WTC11 (cell line): ENCODE results near the gene SPATS2. TPM values are rescaled to one million over a fixed set of nuclear protein-coding genes. Genes with fewer than 3 reads are reported as not detected.
A peak's percentile ranks its signal among the peaks of the same experiment; 100 is the strongest.

Source experiments
- ATAC-seq: fragments of 200-7000 bp; cut with Tn5 transposase; 2 replicates; pipeline ENCODE4 v1.10.0; 2021; ENCODE audit warnings: mild to moderate bottlenecking, moderate library complexity
- CTCF ChIA-PET: fragments of 300-600 bp; sonication (Branson Sonifier 250); formaldehyde crosslinking; loops from one replicate; lab custom pipeline; 2021; ENCODE audit warnings: antibody characterized with exemption; lab: Charles Lee
- POLR2A ChIA-PET: fragments of 350-600 bp; sonication (Branson Sonifier 250); formaldehyde crosslinking; loops from one replicate; lab custom pipeline; 2021; ENCODE audit warnings: antibody characterized with exemption; lab: Charles Lee
- DNase-seq: peaks from one replicate; pipeline ENCODE4 v3.0.0; 2021; ENCODE audit warnings: low spot score
- H3K27ac Mint-ChIP-seq: 2 replicates; pipeline ENCODE4 v1.8.0; 2021; ENCODE audit warnings: mixed read lengths
- H3K27me3 Mint-ChIP-seq: 2 replicates; pipeline ENCODE4 v1.8.0; 2021; ENCODE audit warnings: low read depth, mild to moderate bottlenecking, moderate library complexity, mixed read lengths
- H3K36me3 Mint-ChIP-seq: 2 replicates; pipeline ENCODE4 v1.8.0; 2021; ENCODE audit warnings: mixed read lengths
- H3K4me1 Mint-ChIP-seq: 2 replicates; pipeline ENCODE4 v1.8.0; 2022; ENCODE audit warnings: mixed read lengths
- H3K4me3 Mint-ChIP-seq: 2 replicates; pipeline ENCODE4 v1.8.0; 2021; ENCODE audit warnings: mild to moderate bottlenecking, moderate library complexity, mixed read lengths
- H3K9me3 Mint-ChIP-seq: 2 replicates; pipeline ENCODE4 v1.8.0; 2021; ENCODE audit warnings: mixed read lengths
- AFF4 ChIP-seq: sonication (generic); formaldehyde crosslinking; IDR thresholded peaks from 2 replicates; pipeline ENCODE4 v1.8.1; 2023; ENCODE audit warnings: mild to moderate bottlenecking, missing genetic modification reagents, borderline replicate concordance
- ATF3 ChIP-seq: sonication (generic); formaldehyde crosslinking; conservative IDR thresholded peaks from 2 replicates; pipeline ENCODE4 v1.8.1; 2022; ENCODE audit warnings: mild to moderate bottlenecking, missing genetic modification reagents
- CBFB ChIP-seq: sonication (generic); formaldehyde crosslinking; IDR thresholded peaks from 2 replicates; pipeline ENCODE4 v1.8.1; 2022; ENCODE audit warnings: mild to moderate bottlenecking, low read depth, missing genetic modification reagents
- E2F4 ChIP-seq: sonication (generic); formaldehyde crosslinking; IDR thresholded peaks from 2 replicates; pipeline ENCODE4 v1.8.1; 2022; ENCODE audit warnings: low read depth, mild to moderate bottlenecking, moderate library complexity, missing genetic modification reagents, borderline replicate concordance
- E2F5 ChIP-seq: sonication (generic); formaldehyde crosslinking; IDR thresholded peaks from 2 replicates; pipeline ENCODE4 v1.8.1; 2022; ENCODE audit warnings: mild to moderate bottlenecking, moderate library complexity, missing genetic modification reagents
- ERG ChIP-seq: fragments of 250-450 bp; sonication (Bioruptor Pico); IDR thresholded peaks from 2 replicates; pipeline ENCODE4 v1.8.0; 2021; ENCODE audit warnings: mild to moderate bottlenecking
- ETV6 ChIP-seq: sonication (generic); formaldehyde crosslinking; IDR thresholded peaks from 2 replicates; pipeline ENCODE4 v1.8.1; 2022; ENCODE audit warnings: mild to moderate bottlenecking, missing genetic modification reagents
- FOXK1 ChIP-seq: sonication (generic); formaldehyde crosslinking; IDR thresholded peaks from 2 replicates; pipeline ENCODE4 v1.8.0; 2022; ENCODE audit warnings: mild to moderate bottlenecking, moderate library complexity, missing genetic modification reagents
- FOXP1 ChIP-seq: sonication (generic); formaldehyde crosslinking; IDR thresholded peaks from 2 replicates; pipeline ENCODE4 v1.8.0; 2022; ENCODE audit warnings: missing genetic modification reagents, mild to moderate bottlenecking, moderate library complexity, borderline replicate concordance
- HMGXB4 ChIP-seq: sonication (generic); formaldehyde crosslinking; IDR thresholded peaks from 2 replicates; pipeline ENCODE4 v1.8.1; 2023; ENCODE audit warnings: mild to moderate bottlenecking, moderate library complexity, missing genetic modification reagents
- IRF2 ChIP-seq: sonication (generic); formaldehyde crosslinking; IDR thresholded peaks from 2 replicates; pipeline ENCODE4 v1.8.0; 2022; ENCODE audit warnings: low read depth, missing genetic modification reagents, borderline replicate concordance
- JUN ChIP-seq: sonication (generic); formaldehyde crosslinking; IDR thresholded peaks from 2 replicates; pipeline ENCODE4 v1.8.0; 2023; ENCODE audit warnings: mild to moderate bottlenecking, missing genetic modification reagents
- MAX ChIP-seq: sonication (generic); formaldehyde crosslinking; IDR thresholded peaks from 2 replicates; pipeline ENCODE4 v1.8.0; 2022; ENCODE audit warnings: mild to moderate bottlenecking, missing genetic modification reagents
- MLX ChIP-seq: sonication (generic); formaldehyde crosslinking; IDR thresholded peaks from 2 replicates; pipeline ENCODE4 v1.8.1; 2023; ENCODE audit warnings: mild to moderate bottlenecking, missing genetic modification reagents, moderate library complexity
- NFATC4 ChIP-seq: fragments of 250-450 bp; sonication (Bioruptor Pico); IDR thresholded peaks from 2 replicates; pipeline ENCODE4 v1.9.0; 2021; ENCODE audit warnings: mild to moderate bottlenecking
- NR1H2 ChIP-seq: sonication (generic); formaldehyde crosslinking; IDR thresholded peaks from 2 replicates; pipeline ENCODE4 v1.9.0; 2021; ENCODE audit warnings: mild to moderate bottlenecking, moderate library complexity, missing genetic modification reagents
- TEAD1 ChIP-seq: sonication (generic); formaldehyde crosslinking; IDR thresholded peaks from 2 replicates; pipeline ENCODE4 v1.8.0; 2022; ENCODE audit warnings: mild to moderate bottlenecking, missing genetic modification reagents
- USF1 ChIP-seq: sonication (generic); formaldehyde crosslinking; IDR thresholded peaks from 2 replicates; pipeline ENCODE4 v1.8.0; 2022; ENCODE audit warnings: mild to moderate bottlenecking, missing genetic modification reagents
- ZBTB21 ChIP-seq: sonication (generic); formaldehyde crosslinking; IDR thresholded peaks from 2 replicates; pipeline ENCODE4 v1.8.1; 2023; ENCODE audit warnings: mild to moderate bottlenecking, missing genetic modification reagents, borderline replicate concordance
- total RNA-seq: library from RNA; stranded (reverse); gene quantifications from 3 replicates; pipeline ENCODE4 v1.2.3, GENCODE V29; 2021

SPATS2 gene
- total RNA-seq, 1 experiment from 2014 or later, result 25.9 TPM

GRCh38 chr12:49365542-49365941 lies 1.7 kb upstream of the SPATS2 start (continued):
- TF ChIP-seq AFF4 (CRISPR knock-in tag), result no peak
- TF ChIP-seq JUN (CRISPR knock-in tag), result no peak
- TF ChIP-seq NFATC4 (CRISPR knock-in tag), result no peak
- no peak for TF ChIP-seq MLX
- no peak for TF ChIP-seq NR1H2 (CRISPR knock-in tag)

GRCh38 chr12:49366096-49366651 lies 1.1 kb upstream of the SPATS2 start:
- Mint-ChIP-seq H3K27ac (peak overlapping the region; percentile 97), H3K4me3 (peak overlapping the region; percentile 89), H3K4me1 (peaks cover 25% of the 10 kb centered on the region), H3K9me3 (no peaks in the 10 kb centered on the region), H3K36me3 (no peaks in the 10 kb centered on the region), H3K27me3 (peaks cover 12% of the 10 kb centered on the region)
- TF ChIP-seq MAX (peak; percentile 11; the same call in 1 of the 2 replicates), USF1 (CRISPR knock-in tag) (no peak), HMGXB4 (CRISPR knock-in tag) (peak; percentile 10; the same call in 1 of the 2 replicates)
- ATAC-seq, result peak; percentile 38
- POLR2A ChIA-PET, result interaction anchor here (1.0 to 1.9 kb wide), 8 partner anchors 10 to 146 kb away, joined by 3 to 8 read pairs (median 6); partner anchors contain the start of genes C1QL4, DNAJC22 and TROAP
- CTCF ChIA-PET, result interaction anchor here (0.7 to 2.6 kb wide), 23 partner anchors 8 to 378 kb away, joined by 3 to 69 read pairs (median 9); partner anchors contain the start of genes C1QL4, DNAJC22, KCNH3 and PRPF40B
- no peak for DNase-seq

- Mint-ChIP-seq H3K9me3 (no peaks in the 10 kb centered on the region), H3K4me3 (peak overlapping the region; percentile 89), H3K27ac (peak overlapping the region; percentile 97), H3K27me3 (peaks cover 12% of the 10 kb centered on the region), H3K36me3 (no peaks in the 10 kb centered on the region), H3K4me1 (peaks cover 30% of the 10 kb centered on the region)
- ATAC-seq, result peak; percentile 89
- ChIA-PET POLR2A (interaction anchor here (0.5 to 1.9 kb wide), 22 partner anchors 9 to 236 kb away, joined by 3 to 8 read pairs (median 4); partner anchors contain the start of genes C1QL4, DNAJC22, TROAP and TUBA1B), CTCF (interaction anchor here (0.6 to 2.6 kb wide), 32 partner anchors 8 to 379 kb away, joined by 3 to 69 read pairs (median 5); partner anchors contain the start of genes C1QL4, DNAJC22, KCNH3 and PRPF40B)
- peak; percentile 92 for DNase-seq
- TF ChIP-seq ERG (no peak), IRF2 (no peak), ETV6 (CRISPR knock-in tag) (0 out of 2 replicates have a peak, but pooled peaks have one; percentile 41), FOXK1 (CRISPR knock-in tag) (0 out of 2 replicates have a peak, but pooled peaks have one; percentile 41), TEAD1 (CRISPR knock-in tag) (peak; percentile 79), ZBTB21 (CRISPR knock-in tag) (0 out of 2 replicates have a peak, but pooled peaks have one; percentile 60), E2F4 (CRISPR knock-in tag) (0 out of 2 replicates have a peak, but pooled peaks have one; percentile 60), ATF3 (CRISPR knock-in tag) (no peak), E2F5 (CRISPR knock-in tag) (peak; percentile 98), FOXP1 (CRISPR knock-in tag) (peak; percentile 46), CBFB (CRISPR knock-in tag) (peak; percentile 60; the same call in 1 of the 2 replicates)
Observed at GRCh38 chr12:49366652-49367380, 446 bp upstream of the SPATS2 start.
